ENCODE data around the gene SMARCC1. TPM values are rescaled to one million over a fixed set of nuclear protein-coding genes. Genes with fewer than 3 reads are reported as not detected.

Gene SMARCC1
- total RNA-seq, 1 experiment from 2014 or later: 168 TPM

DNA sequence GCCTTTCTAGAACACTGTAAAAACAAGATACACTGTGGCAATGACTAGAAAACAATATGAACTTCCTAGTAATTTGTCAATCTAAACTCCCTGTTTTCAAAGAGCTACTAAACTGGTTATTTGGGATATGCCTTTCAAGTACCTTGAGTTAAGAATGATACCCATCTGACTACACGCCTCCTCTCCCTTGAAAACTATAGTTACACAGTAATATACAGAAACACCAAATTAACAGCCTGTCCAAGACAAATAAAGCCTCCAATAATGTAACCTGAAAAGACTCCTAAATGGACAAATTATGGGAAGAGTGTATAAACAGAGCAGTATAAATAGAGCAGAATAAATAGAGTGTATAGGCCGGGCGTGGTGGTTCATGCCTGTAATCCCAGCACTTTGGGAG lies 70.1 kb downstream of the SMARCC1 start:
- POLR2A ChIA-PET: no interaction called here
- H4K20me1 ChIP-seq (ENCODE audit: insufficient read depth): no peaks in the 10 kb centered on the region
- H3K79me2 ChIP-seq (ENCODE audit: insufficient read depth, low read length): peaks cover 65% of the 10 kb centered on the region
- no peak overlapping the region for H2AFZ ChIP-seq (ENCODE audit: low read depth, low read length, poor library complexity, severe bottlenecking)
- no peak overlapping the region for H3K27ac ChIP-seq (ENCODE audit: low read depth, low read length)
- no peaks in the 10 kb centered on the region for H3K9me3 ChIP-seq (ENCODE audit: control insufficient read depth in 1 of 2, insufficient read depth in 1 of 2, low read depth in 1 of 2, low read length in 2 of 2)
- DNase-seq (ENCODE audit: low read depth, low spot score) (no peak), ATAC-seq (no peak)
- H3K4me3 ChIP-seq (replicated peaks in 1 of 2; ENCODE audit: low read depth in 1 of 2, low read length in 2 of 2): no peak overlapping the region
- peaks cover 28 to 42% of the 10 kb centered on the region in 2 experiments for H3K36me3 ChIP-seq (ENCODE audit: control insufficient read depth in 1 of 2, insufficient read depth in 2 of 2, low read length in 2 of 2)
- no peaks in the 10 kb centered on the region for H3K9me2 ChIP-seq (ENCODE audit: insufficient read depth)
- peaks cover 8 to 14% of the 10 kb centered on the region in 2 experiments; a peak in 3 of 4 replicates for H3K4me1 ChIP-seq (ENCODE audit: control insufficient read depth in 1 of 2, insufficient read depth in 2 of 2, low read length in 2 of 2)
- intact Hi-C loops (cut with micrococcal nuclease): no loop called here
- H3K4me2 ChIP-seq (ENCODE audit: low read length): no peak overlapping the region
- BruUV-seq (replicated peaks): no TSS peak
- RAD21 ChIA-PET (ENCODE audit: low non-redundant PET in 1 of 2, low total read pairs in 2 of 2, uncharacterized antibody in 2 of 2, unreplicated experiment in 2 of 2): no interaction called here
- H3K27me3 ChIP-seq (ENCODE audit: insufficient read depth, low read length): no peaks in the 10 kb centered on the region
- CTCF ChIA-PET: no interaction called here
- TF ChIP-seq FOSL1 (IDR thresholded peaks at IDR 0.05; ENCODE audit: low read depth) (no peak), RAD21 (IDR thresholded peaks at IDR 0.05; ENCODE audit: low read depth) (no peak), SRF (IDR thresholded peaks at IDR 0.05; ENCODE audit: low read depth) (no peak), SIN3A (IDR thresholded peaks at IDR 0.05; ENCODE audit: low read depth) (no peak), EZH2phosphoT487 (IDR thresholded peaks at IDR 0.05; ENCODE audit: borderline replicate concordance) (no peak), ZFX (IDR thresholded peaks at IDR 0.05) (no peak), ELF1 (IDR thresholded peaks at IDR 0.05; ENCODE audit: borderline replicate concordance, low read depth) (no peak), ZBTB33 (IDR thresholded peaks at IDR 0.05; ENCODE audit: extremely low read depth, insufficient replicate concordance, low read length) (no peak), EGR1 (IDR thresholded peaks at IDR 0.05; ENCODE audit: low read depth) (no peak), MAX (IDR thresholded peaks at IDR 0.05) (no peak), JUND (IDR thresholded peaks at IDR 0.05) (no peak), EZH2 (IDR thresholded peaks at IDR 0.05) (no peak), ATF3 (IDR thresholded peaks at IDR 0.05) (no peak), YY1 (IDR thresholded peaks at IDR 0.05; ENCODE audit: extremely low read depth, insufficient replicate concordance, low read depth, low read length) (no peak), CBX3 (IDR thresholded peaks at IDR 0.05; ENCODE audit: low read depth) (no peak), ZNF274 (IDR thresholded peaks at IDR 0.05; ENCODE audit: low read depth, low read length) (no peak), POLR2AphosphoS5 (IDR thresholded peaks at IDR 0.05; ENCODE audit: low read depth, low read length) (no peak)
- TF ChIP-seq, protein P1, sequence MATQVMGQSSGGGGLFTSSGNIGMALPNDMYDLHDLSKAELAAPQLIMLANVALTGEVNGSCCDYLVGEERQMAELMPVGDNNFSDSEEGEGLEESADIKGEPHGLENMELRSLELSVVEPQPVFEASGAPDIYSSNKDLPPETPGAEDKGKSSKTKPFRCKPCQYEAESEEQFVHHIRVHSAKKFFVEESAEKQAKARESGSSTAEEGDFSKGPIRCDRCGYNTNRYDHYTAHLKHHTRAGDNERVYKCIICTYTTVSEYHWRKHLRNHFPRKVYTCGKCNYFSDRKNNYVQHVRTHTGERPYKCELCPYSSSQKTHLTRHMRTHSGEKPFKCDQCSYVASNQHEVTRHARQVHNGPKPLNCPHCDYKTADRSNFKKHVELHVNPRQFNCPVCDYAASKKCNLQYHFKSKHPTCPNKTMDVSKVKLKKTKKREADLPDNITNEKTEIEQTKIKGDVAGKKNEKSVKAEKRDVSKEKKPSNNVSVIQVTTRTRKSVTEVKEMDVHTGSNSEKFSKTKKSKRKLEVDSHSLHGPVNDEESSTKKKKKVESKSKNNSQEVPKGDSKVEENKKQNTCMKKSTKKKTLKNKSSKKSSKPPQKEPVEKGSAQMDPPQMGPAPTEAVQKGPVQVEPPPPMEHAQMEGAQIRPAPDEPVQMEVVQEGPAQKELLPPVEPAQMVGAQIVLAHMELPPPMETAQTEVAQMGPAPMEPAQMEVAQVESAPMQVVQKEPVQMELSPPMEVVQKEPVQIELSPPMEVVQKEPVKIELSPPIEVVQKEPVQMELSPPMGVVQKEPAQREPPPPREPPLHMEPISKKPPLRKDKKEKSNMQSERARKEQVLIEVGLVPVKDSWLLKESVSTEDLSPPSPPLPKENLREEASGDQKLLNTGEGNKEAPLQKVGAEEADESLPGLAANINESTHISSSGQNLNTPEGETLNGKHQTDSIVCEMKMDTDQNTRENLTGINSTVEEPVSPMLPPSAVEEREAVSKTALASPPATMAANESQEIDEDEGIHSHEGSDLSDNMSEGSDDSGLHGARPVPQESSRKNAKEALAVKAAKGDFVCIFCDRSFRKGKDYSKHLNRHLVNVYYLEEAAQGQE (IDR thresholded peaks at IDR 0.05; ENCODE audit: low read depth): no peak
- no peak overlapping the region for H3K9ac ChIP-seq (ENCODE audit: low read length)
